ENCODE results near the gene HS3ST3A1. TPM values are rescaled to one million over a fixed set of nuclear protein-coding genes. Genes with fewer than 3 reads are reported as not detected.
A peak's percentile ranks its signal among the peaks of the same experiment; 100 is the strongest.
"Not testable (repeated sequence)": the region's sequence is repeated elsewhere in the genome, so short reads cannot be mapped to it uniquely, and the experiment has no call there.

Gene HS3ST3A1
- polyA plus RNA-seq, 1 donor: 1.6 TPM

- DNase-seq: no peak
Measured at GRCh38 chr17:13576661-13577526, 24.8 kb downstream of the HS3ST3A1 start.

- DNase-seq: no peak
Measured at GRCh38 chr17:13575922-13576419, 25.8 kb downstream of the HS3ST3A1 start.

GRCh38 chr17:13575466-13575865 lies 26.3 kb downstream of the HS3ST3A1 start:
- no peak for DNase-seq

- no peak for DNase-seq
Measured at GRCh38 chr17:13572581-13572980, 29.1 kb downstream of the HS3ST3A1 start.

GRCh38 chr17:13569398-13570123 lies 32.2 kb downstream of the HS3ST3A1 start:
- no peak for DNase-seq

GRCh38 chr17:13568582-13569397 lies 32.9 kb downstream of the HS3ST3A1 start:
- no peak for DNase-seq

GRCh38 chr17:13563866-13564265 lies 37.9 kb downstream of the HS3ST3A1 start:
- no peak for DNase-seq

GRCh38 chr17:13562271-13562800 lies 39.4 kb downstream of the HS3ST3A1 start:
- peak; percentile 69 for DNase-seq

- DNase-seq: no peak
Measured at GRCh38 chr17:13561606-13562270, 40.0 kb downstream of the HS3ST3A1 start.

- DNase-seq: no peak
Measured at GRCh38 chr17:13560935-13561334, 40.8 kb downstream of the HS3ST3A1 start.

- no peak for DNase-seq
Measured at GRCh38 chr17:13558588-13558987, 43.1 kb downstream of the HS3ST3A1 start.

GRCh38 chr17:13557077-13557476 lies 44.7 kb downstream of the HS3ST3A1 start:
- DNase-seq: no peak

GRCh38 chr17:13554231-13554630 lies 47.5 kb downstream of the HS3ST3A1 start:
- DNase-seq: no peak

GRCh38 chr17:13550291-13550690 lies 51.4 kb downstream of the HS3ST3A1 start:
- DNase-seq: no peak

- not testable (repeated sequence) for DNase-seq
Measured at GRCh38 chr17:13548576-13548975, 53.2 kb downstream of the HS3ST3A1 start.

GRCh38 chr17:13546851-13547250 lies 54.9 kb downstream of the HS3ST3A1 start:
- DNase-seq: no peak

- DNase-seq: no peak
Measured at GRCh38 chr17:13545941-13546340, 55.8 kb downstream of the HS3ST3A1 start.

GRCh38 chr17:13544765-13545164 lies 57.0 kb downstream of the HS3ST3A1 start:
- no peak for DNase-seq

- DNase-seq: no peak
Measured at GRCh38 chr17:13544292-13544691, 57.4 kb downstream of the HS3ST3A1 start.

GRCh38 chr17:13542636-13543035 lies 59.1 kb downstream of the HS3ST3A1 start:
- no peak for DNase-seq

GRCh38 chr17:13541032-13541480 lies 60.7 kb downstream of the HS3ST3A1 start:
- DNase-seq: no peak

All from left kidney (tissue), 2 donors.